T1000 (cell line): ENCODE measurements around the gene CAPN10.

Experiments
- DNase-seq: peaks from one replicate; lab custom pipeline; 2025; ENCODE audit warnings: mixed read lengths; lab: John Stamatoyannopoulos, UW

Gene CAPN10

DNA sequence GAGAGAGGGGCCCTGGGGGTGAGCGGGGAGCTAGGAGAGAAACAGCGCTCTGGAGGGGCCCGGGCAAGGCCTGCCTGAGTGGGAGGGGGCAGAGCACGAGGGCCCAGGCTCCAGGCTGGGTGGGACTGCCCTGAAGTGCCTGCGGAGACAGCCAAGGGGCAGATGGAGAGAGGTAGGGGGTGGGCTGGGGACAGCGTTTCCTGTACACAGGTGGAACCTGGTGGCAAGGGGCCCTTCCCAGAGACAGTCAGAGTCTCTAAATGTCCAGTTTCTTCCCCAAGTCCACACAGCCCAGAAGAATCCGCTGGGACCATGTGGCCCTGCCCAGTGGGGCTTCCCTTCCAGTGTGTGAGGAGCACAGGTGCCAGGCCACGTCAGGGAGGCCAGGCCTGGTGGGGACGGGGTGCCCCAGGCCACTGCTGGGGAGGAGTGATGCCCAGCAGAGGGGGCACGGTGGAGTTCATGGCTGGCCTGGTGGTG lies 37.0 kb downstream of the CAPN10 start:
- no peak for DNase-seq

DNA sequence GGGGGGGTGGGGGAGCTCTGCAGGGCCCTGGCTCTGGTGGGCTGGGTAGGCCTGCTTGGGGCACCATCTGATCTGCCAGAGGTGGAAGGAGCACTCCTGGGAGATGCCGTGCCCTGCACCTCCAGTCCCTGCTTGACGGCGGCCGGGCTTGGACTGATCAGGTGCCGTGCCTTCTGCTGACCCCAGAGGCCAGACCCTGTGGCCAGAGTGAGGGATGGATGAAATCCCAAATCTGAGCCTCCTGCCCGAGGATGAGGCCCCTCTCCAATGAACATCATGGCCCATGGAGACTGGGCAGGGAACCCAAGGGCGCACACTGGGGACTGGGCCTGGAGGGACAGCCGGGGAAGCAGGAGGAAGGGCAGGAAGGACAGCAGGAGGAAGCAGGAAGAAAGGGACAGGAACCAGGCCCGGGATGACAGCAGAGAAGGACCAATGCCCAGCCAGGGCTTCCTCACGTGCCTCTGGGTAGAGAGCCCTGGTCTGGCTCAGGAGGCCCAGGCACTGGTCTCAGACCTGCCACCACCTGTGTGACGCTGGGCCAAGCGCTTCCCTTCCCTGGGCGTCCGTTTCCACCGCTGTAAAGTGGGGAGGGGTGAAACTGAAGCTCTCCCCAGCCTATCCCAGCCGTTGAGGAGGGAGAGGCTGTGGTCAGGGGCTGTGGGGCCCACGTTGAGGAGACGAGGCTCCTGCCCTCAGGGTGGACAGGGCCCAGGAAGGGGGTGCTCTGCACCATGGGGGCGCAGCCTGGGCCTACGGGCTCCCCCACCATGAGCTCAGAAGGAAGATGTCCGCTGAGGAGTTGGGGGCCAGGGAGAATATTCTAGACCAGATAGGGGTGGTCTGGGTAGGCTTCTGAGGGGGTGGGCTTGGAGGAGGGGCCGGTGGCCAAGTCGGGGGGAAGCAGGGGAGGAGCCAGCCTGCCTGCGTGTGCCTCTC lies 37.7 kb downstream of the CAPN10 start:
- DNase-seq: no peak

DNA sequence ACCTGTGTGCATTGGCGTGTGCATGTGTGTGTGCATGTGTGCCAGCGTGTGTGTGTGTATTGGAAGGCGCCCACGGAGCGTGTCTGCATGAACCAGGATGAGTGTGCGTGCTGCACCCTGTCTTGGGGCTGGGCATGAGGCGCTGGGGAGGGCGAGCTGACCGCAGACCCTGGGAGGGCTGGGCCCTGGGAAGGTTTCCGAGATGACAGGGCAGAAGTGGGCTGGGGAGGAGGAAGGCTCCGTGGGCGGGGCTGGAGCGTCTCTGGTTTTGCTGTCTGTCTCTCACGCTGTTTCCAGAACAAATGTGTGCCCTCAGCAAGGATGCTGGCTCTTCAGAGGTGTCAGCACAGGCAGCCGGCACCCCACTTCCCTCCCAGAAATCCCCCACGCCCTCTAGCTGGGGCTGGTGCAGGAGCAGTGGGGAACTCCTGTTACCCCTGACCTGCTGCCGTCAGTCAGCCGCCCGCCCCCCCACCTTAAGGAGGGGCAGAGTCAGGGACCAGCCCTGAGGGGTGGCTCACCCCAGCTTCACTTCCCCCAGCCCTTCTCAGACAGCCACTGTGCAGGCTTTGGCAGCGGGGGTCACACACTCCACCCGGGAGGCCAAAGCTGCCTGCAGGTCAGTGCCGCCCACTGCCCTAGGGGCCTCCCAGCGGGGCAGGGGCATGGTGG lies 38.6 kb downstream of the CAPN10 start, which contains the start of gene GPR35:
Gene GPR35 (plus strand): TSS at position 531 of the 672 bp plus-strand sequence. CDS start 4,473 bp downstream, outside the sequence.
- DNase-seq: no peak

DNA sequence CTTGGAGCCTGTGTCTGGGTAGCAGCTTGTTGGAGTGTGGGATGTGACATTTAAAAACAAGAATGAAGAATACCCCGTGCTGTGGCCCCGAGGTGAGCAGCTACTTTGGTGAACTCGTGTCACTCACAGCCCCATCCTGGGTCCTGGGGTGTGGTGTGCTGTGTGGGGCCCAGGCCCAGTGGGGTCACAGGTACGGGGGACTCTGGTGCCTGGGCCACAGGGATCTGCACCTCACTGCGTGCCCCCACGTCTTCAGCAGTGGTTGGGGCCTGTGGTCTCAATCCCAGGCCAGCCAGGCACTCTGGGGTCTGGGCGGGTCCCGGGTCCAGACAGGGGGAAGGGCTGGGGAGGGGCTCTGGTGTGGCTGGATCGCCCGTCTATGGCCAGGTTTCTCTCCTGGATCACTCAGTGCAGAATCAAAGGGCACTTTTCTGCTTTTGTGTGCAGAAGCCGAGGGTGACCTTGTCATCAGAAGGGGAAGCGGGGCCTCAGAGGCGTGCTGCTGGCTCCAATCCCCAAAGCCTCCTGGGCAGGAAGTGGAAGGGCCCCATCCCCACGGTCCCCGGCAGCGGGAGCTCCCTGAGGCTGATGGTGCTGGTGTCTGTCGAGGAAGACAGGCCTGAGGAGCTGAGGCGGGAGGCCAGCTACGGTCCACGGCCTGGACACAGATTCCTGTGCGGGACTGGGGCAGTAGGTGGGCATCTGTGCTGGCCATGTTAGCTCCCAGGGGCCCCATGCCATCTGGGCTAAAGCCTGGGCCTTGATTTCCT lies 40.2 kb downstream of the CAPN10 start:
- DNase-seq: no peak

DNA sequence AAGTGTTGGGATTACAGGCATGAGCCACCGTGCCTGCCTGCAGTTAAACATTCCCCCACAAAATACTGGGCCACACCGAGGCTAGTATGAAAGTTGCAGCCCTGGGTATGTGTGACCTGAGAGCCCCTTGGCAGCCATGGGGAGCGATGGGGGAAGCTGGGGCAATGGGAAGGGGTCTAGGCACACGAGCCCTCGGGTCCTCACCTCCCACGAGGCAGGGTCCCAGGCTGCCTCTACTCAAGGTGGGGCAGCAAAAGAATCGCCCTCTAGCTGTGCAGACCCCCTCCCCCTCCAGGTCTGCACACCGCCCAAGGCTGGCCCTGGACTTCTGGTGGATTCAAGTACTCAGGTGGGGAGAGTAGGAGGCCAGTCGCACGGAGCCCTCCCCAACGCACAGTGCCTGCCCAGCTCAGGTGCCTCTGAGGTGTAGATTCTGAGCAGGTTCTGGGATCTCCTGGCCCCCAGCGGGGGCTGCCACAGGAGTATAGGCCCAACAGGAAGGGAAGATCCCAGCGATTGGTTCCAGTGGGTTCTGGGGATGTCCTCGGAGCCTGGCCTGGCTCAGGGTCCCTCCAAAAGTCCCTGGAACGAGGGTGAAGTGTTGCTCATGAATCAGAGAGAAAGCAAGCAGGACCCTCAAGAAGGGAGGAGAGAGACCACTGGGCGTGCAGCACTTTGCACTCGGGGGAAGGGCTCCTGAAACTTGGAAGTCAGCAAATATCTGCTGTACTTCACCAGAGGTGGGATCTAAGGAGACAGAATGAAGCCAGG lies 41.4 kb downstream of the CAPN10 start:
- no peak for DNase-seq

DNA sequence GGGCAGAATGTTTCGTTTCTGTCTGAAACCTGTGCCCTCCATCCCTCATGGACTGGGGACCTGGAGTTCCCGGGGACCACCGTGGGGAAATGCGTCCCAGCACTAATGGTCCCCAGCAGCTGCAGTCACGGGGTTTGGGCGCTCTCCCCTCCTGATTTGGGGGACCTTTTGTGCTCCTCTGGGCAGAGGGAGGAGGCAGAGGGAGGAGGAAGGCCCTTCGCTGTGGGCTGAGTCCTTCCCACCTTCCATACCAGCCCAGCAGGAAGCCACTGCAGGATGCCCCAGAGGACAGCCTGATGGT lies 41.9 kb downstream of the CAPN10 start:
- DNase-seq: no peak

DNA sequence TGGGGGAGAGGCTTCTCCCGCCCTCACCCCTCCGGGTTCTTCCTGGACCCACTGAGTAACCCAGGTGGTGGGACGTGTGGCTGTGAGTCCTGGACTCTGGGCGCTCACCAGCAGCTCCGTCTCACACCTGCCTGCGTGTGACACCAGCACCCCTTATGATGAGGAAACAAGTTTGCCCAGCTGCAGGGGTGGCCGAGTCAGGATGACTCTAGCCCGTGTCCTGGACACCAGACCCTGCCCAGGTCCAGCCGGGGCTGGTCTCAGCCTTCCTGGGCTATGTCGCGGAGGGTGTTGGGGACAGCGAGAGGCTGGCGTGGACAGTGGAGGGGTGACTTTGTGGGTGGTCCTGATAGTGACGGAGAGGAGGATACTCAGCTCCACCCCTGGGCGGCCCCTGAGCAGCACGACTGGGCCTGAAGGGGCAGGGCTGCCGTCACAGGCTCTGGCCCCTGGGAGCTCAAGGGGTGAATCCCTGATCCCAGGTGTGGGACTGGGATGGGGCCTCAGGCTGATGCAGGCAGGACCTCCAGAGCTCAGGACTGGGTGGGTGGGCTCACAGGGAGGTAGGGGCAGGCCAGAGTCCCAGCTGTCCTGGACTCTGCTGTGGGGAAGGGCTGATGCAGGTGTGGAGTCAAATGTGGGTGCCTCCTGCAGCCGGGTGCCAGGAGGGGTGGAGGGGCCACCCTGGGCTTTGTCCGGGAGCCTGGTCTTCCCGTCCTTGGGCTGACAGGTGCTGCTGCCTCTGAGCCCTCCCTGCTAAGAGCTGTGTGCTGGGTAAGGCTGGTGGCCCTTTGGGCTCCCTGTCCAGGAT lies 42.5 kb downstream of the CAPN10 start:
- DNase-seq: no peak

DNA sequence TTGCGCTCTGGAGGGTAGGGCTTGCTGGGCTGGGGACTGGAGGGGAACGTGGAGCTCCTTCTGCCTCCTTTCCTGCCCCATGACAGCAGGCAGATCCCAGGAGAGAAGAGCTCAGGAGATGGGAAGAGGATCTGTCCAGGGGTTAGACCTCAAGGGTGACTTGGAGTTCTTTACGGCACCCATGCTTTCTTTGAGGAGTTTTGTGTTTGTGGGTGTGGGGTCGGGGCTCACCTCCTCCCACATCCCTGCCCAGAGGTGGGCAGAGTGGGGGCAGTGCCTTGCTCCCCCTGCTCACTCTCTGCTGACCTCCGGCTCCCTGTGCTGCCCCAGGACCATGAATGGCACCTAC lies 43.1 kb downstream of the CAPN10 start:
- no peak for DNase-seq

DNA sequence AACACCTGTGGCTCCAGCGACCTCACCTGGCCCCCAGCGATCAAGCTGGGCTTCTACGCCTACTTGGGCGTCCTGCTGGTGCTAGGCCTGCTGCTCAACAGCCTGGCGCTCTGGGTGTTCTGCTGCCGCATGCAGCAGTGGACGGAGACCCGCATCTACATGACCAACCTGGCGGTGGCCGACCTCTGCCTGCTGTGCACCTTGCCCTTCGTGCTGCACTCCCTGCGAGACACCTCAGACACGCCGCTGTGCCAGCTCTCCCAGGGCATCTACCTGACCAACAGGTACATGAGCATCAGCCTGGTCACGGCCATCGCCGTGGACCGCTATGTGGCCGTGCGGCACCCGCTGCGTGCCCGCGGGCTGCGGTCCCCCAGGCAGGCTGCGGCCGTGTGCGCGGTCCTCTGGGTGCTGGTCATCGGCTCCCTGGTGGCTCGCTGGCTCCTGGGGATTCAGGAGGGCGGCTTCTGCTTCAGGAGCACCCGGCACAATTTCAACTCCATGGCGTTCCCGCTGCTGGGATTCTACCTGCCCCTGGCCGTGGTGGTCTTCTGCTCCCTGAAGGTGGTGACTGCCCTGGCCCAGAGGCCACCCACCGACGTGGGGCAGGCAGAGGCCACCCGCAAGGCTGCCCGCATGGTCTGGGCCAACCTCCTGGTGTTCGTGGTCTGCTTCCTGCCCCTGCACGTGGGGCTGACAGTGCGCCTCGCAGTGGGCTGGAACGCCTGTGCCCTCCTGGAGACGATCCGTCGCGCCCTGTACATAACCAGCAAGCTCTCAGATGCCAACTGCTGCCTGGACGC lies 43.6 kb downstream of the CAPN10 start:
- no peak for DNase-seq

DNA sequence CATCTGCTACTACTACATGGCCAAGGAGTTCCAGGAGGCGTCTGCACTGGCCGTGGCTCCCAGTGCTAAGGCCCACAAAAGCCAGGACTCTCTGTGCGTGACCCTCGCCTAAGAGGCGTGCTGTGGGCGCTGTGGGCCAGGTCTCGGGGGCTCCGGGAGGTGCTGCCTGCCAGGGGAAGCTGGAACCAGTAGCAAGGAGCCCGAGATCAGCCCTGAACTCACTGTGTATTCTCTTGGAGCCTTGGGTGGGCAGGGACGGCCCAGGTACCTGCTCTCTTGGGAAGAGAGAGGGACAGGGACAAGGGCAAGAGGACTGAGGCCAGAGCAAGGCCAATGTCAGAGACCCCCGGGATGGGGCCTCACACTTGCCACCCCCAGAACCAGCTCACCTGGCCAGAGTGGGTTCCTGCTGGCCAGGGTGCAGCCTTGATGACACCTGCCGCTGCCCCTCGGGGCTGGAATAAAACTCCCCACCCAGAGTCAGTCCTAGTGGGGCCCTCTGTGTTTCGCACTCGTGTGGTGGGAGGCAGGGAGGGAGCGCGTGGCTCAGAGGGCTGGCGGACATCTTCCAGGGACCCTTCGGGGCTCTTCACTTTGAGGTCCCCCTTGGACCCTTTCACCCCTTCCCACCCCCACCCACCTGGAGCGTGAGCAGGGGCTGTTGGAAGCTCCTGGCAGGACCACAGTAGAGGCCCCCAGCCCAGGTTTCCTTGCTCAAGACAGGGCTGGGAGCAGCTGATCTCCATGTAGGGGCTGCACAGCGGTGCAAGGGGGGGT lies 44.4 kb downstream of the CAPN10 start:
- DNase-seq: no peak

DNA sequence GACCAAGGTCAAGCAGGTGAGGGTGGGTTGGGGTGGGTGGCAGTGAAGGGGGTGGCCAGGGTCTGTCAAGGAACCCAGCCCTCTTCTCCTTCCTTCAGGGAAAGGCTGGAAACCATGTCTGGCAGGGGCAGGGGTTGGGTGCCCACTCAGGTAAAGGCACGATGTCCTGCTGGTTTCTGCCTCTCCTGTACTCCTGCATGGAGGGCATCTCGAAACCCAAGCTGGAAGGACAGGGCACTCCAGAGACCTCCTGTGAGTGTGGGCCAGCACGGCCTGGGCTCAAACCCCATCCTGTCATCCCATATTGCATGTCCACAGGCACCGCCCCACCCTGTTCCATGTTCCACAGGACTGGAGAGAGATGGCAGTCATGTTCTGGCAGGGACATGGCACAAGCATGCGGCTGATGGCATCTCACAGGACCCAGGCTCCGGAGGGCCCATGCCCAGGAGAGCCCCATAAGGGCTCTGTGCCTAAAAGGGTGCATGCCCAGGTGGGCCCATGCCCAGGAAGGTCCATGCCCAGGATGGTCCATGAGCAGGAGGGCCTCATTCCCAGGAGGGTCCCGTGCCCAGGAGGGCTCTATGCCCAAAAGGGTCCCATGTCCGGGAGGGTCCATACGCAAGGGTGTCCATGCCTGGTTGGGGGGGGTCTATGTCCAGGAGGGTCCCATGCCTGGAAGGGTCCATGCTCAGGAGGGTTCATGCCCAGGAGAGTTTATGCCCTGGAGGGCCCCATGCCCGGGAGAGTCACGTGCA lies 45.2 kb downstream of the CAPN10 start:
- DNase-seq: no peak

DNA sequence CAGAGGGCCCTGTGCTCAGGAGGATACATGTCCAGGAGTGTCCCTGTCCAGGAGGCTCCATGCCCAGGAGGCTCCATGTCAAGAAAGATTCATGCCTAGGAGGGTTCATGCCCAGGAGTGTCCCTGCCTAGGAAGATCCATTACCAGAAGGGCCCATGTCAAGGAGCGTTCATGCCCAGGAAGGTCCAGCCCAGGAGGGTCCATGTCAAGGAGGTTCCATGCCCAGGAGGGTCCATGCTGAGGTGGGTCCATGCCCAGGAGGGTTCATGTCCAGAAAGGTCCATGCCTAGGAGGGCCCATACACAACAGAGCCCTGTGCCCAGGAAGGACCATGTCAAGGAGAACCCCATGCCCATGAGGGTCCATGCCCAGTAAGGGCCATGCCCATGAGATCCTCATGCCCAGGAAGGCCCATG lies 45.8 kb downstream of the CAPN10 start:
- DNase-seq: no peak

DNA sequence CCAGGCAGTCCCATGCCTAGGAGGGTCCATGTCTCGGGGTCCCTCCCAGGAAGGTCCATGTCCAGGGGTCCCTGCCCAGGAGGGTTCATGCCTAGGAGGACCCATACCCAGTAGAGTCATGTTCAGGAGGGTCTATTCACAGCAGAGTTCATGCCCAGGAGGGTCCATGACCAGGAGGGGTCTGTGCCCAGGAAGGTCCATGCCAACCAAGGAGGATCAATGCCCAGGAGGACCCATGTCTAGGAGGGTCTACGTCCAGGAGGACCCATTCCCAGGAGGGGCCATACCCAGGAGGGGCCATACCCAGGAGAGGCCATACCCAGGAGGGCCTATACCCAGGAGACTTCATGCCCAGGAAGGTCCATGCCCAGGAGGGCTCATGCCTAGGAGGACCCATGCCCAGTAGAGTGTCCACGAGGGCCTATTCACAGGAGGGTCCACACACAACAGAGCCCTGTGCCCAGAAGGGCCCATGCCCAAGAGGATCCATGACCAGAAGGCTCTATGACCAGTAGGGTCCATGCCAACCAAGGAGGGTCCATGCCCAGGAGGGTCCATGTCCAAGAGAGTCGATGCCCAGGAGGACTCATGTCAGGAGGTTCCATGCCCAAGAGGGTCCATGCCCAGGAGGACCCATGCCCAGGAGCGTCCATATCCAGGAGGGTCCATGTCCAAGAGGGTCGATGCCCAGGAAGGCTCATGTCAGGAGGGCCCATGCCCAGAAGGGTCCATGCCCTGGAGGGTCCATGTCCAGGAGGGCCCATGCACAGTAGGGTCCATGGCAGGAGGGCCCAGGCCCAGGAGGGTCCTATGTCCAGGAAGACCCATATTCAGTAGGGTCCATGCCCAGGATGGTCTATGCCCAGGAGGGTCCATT lies 48.8 kb downstream of the CAPN10 start:
- DNase-seq: no peak

DNA sequence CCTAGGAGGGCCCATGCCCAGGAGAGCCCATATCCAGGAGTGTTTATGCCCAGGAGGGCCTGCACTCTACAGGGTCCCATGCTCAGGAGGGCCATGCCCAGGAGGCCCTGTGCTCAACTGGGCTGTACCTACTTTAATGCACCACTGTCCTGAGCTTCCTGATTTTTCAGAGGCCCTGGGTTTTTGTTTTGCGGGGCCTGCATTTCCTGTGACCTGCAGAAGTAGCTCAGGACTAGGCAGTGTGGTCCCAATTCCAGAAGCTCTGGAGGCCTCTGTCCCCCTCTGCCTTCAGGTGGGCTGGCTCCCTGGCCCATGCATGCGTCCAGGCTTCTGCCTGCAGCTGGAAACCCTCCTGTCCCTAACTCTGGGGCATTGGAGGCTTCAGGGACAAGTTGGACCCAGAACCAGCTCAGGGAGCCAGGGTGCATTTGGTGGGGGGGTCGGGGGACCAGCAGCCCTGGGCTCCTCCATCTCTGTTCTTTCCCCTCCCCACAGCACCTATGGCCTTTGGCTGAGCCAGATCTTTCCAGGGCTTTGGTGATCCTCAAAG lies 49.5 kb downstream of the CAPN10 start:
- DNase-seq: no peak

DNA sequence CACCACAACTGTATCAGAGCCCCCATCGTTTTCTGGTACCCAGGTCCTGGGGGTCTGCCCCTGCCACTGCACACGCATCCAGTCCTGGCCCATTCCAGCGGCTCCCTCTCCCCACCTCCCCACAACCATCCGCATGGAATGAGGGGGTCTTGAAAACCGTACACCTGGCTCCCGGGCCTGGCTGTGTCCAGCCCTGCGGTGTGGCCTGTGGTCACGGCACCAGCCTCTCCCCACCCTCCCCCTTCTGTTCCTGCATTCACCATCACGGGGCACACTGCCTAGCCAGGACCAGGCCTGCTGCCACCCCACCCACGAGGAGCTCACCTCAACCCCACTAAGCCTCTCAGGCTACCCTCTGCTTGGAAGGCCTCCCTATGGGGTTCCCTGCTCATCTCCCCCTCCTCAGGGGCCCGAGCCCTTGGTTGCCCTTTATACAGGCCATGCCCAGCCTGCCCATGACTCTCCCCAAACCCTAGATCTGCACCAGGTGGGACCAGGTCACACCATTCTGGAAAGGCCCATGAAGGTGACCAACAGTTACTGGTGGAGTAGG lies 50.1 kb downstream of the CAPN10 start:
- DNase-seq: no peak

DNA sequence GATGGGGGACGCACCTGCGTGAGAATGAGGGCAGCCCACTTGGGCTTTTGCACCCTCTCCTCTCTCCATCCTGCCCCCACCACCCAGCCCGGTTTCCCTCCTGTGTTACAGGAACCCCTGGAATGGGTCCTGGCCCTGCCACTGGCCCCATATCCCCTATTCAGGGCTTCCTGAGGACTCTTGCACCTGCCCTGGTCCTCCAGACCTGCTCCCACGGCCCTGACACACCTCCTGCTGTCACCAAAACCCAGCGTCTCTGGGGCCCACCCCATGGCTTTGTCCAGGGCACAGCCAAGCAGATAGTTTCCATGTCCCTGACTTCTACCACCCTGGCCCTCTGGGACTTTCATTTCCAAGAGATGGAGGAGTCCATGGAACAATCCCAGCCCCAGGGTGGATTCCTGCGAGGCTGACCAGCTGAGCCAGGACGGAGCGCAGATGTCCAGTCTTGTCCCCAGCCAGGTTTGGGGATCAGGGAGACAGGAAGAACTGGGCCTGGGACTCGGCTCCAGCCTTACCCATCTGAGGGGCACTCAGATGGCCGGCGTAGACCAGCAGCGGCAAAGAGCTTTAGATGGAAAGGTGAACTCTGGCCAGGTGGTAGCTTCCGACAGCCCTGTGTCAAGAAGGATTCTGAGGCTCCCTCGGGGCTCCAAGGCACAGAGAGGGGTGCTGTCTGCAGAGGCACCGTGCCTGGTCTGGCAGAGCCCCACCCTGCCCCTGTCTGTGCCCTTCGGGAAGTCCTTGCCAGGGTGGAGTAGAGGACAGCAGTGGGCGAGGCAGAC lies 50.8 kb downstream of the CAPN10 start:
- no peak for DNase-seq
